Measurements from ENCODE around the gene GNPTG. TPM values are rescaled to one million over a fixed set of nuclear protein-coding genes. Genes with fewer than 3 reads are reported as not detected.

GNPTG gene
- total and polyA plus RNA-seq, 2 of the 13 experiments (the other 11 are each of a cell fraction or from before 2014, with no cell fraction given), result 22.7 to 71.1 TPM

- no peak for ATAC-seq
- H3K4me3 ChIP-seq (replicated peaks in 1 of 3; ENCODE audit: insufficient read depth in 1 of 3, low read depth in 2 of 3, low read length in 3 of 3), result no peak overlapping the region
- 86% methylated on average over 14 of the region's 14 CpGs for WGBS (ENCODE audit: low lambda C conversion rate)
- peaks cover 10 to 11% of the 10 kb centered on the region in 2 experiments; a peak in 4 of 5 replicates for H3K36me3 ChIP-seq (replicated peaks in 1 of 2; ENCODE audit: control insufficient read depth in 1 of 2, insufficient read depth in 2 of 2, low read length in 2 of 2)
- peaks cover 6% of the 10 kb centered on the region for H3K4me1 ChIP-seq (ENCODE audit: insufficient read depth, low read length)
- intact Hi-C loops (cut with micrococcal nuclease; ENCODE audit: unreplicated experiment), result no loop called here
- FAIRE-seq, result no peak
- no peak overlapping the region for H3K27ac ChIP-seq (ENCODE audit: extremely low read length, insufficient read depth, low read length)
- DNase-seq (ENCODE audit: low spot score), result no peak
- H3K9ac ChIP-seq (ENCODE audit: insufficient read depth, low read depth, low read length), result no peak overlapping the region
- BruUV-seq (replicated peaks), result no TSS peak
- no peak overlapping the region for H2AFZ ChIP-seq (ENCODE audit: low read length)
- peaks cover 10% of the 10 kb centered on the region; the same call in 1 of the 2 replicates for H4K20me1 ChIP-seq (ENCODE audit: insufficient read depth, low read length)
- H3K9me3 ChIP-seq (ENCODE audit: low read length), result no peaks in the 10 kb centered on the region
- H3K79me2 ChIP-seq (ENCODE audit: insufficient read depth, low read length), result peaks cover 5% of the 10 kb centered on the region
- in situ Hi-C loops (cut with HindIII; ENCODE audit: extremely low pct_ligation_motif_present, low pct_unique_long_range_greater_than_20kb), result no loop called here
- no peak overlapping the region for H3K4me2 ChIP-seq (ENCODE audit: low read depth, low read length)
- H3K27me3 ChIP-seq (ENCODE audit: control insufficient read depth in 1 of 2, insufficient read depth in 2 of 2, low read length in 2 of 2), result no peaks in the 10 kb centered on the region
- ChIA-PET POLR2A (no interaction called here), CTCF (ENCODE audit: low intra/inter-chr PET ratio, low total read pairs) (no interaction called here)
- TF ChIP-seq ZNF33A (CRISPR knock-in tag; IDR thresholded peaks at IDR 0.05; ENCODE audit: borderline replicate concordance) (no peak), KAT8 (CRISPR knock-in tag; IDR thresholded peaks at IDR 0.05) (no peak), ELF3 (CRISPR knock-in tag; IDR thresholded peaks at IDR 0.05) (no peak), TMF1 (CRISPR knock-in tag; IDR thresholded peaks at IDR 0.05; ENCODE audit: low read depth) (no peak), SSRP1 (CRISPR knock-in tag; IDR thresholded peaks at IDR 0.05) (no peak), ZBTB4 (CRISPR knock-in tag; IDR thresholded peaks at IDR 0.05; ENCODE audit: borderline replicate concordance) (no peak), NRL (CRISPR knock-in tag; IDR thresholded peaks at IDR 0.05; ENCODE audit: borderline replicate concordance) (no peak), ZBTB40 (IDR thresholded peaks at IDR 0.05) (no peak), ZBTB40 (CRISPR knock-in tag; IDR thresholded peaks at IDR 0.05) (no peak), RELA (CRISPR knock-in tag; IDR thresholded peaks at IDR 0.05) (no peak), ZNF138 (CRISPR knock-in tag; IDR thresholded peaks at IDR 0.05; ENCODE audit: low read depth) (no peak), IKZF4 (CRISPR knock-in tag; IDR thresholded peaks at IDR 0.05; ENCODE audit: borderline replicate concordance, low read depth, not compliant biosample characterization) (no peak), MTA3 (CRISPR knock-in tag; IDR thresholded peaks at IDR 0.05) (no peak), ASH2L (IDR thresholded peaks at IDR 0.05; ENCODE audit: insufficient read length, low read depth, low read length) (no peak)
Measured at GRCh38 chr16:1403733-1404132, 52.0 kb downstream of the GNPTG start.
